Measurements from ENCODE around the gene KIFBP. TPM values are rescaled to one million over a fixed set of nuclear protein-coding genes. Genes with fewer than 3 reads are reported as not detected.

Gene KIFBP
- total and polyA plus RNA-seq, 2 of the 13 experiments (the other 11 are each of a cell fraction or from before 2014, with no cell fraction given): 13.0 to 21.9 TPM

DNA sequence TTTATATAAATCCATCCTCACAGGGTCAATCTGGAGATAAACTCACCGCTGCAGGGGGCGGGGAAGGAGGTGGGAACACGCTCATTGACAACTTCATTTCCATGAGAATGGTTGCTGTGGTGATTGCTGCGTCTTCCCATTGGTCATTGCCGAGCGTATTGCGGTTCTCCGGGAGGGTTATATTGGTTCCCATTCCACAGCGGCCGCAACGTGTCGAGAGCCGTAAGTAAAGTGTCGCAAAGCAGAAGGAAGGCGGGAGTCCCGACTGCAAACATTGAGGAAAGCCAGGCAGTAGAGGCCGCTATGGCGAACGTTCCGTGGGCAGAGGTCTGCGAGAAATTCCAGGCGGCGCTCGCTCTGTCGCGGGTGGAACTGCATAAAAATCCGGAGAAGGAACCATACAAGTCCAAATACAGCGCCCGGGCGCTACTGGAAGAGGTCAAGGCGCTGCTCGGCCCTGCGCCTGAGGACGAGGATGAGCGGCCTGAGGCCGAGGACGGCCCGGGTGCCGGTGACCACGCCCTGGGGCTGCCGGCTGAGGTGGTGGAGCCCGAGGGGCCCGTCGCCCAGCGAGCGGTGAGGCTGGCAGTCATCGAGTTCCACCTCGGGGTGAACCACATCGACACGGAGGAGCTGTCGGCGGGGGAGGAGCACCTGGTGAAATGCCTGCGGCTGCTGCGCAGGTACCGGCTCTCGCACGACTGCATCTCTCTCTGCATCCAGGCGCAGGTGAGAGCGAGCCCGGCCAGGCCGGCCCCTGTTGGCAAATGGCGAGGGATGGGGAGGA, at the start of gene KIFBP (continued):
- TF ChIP-seq, protein P1, sequence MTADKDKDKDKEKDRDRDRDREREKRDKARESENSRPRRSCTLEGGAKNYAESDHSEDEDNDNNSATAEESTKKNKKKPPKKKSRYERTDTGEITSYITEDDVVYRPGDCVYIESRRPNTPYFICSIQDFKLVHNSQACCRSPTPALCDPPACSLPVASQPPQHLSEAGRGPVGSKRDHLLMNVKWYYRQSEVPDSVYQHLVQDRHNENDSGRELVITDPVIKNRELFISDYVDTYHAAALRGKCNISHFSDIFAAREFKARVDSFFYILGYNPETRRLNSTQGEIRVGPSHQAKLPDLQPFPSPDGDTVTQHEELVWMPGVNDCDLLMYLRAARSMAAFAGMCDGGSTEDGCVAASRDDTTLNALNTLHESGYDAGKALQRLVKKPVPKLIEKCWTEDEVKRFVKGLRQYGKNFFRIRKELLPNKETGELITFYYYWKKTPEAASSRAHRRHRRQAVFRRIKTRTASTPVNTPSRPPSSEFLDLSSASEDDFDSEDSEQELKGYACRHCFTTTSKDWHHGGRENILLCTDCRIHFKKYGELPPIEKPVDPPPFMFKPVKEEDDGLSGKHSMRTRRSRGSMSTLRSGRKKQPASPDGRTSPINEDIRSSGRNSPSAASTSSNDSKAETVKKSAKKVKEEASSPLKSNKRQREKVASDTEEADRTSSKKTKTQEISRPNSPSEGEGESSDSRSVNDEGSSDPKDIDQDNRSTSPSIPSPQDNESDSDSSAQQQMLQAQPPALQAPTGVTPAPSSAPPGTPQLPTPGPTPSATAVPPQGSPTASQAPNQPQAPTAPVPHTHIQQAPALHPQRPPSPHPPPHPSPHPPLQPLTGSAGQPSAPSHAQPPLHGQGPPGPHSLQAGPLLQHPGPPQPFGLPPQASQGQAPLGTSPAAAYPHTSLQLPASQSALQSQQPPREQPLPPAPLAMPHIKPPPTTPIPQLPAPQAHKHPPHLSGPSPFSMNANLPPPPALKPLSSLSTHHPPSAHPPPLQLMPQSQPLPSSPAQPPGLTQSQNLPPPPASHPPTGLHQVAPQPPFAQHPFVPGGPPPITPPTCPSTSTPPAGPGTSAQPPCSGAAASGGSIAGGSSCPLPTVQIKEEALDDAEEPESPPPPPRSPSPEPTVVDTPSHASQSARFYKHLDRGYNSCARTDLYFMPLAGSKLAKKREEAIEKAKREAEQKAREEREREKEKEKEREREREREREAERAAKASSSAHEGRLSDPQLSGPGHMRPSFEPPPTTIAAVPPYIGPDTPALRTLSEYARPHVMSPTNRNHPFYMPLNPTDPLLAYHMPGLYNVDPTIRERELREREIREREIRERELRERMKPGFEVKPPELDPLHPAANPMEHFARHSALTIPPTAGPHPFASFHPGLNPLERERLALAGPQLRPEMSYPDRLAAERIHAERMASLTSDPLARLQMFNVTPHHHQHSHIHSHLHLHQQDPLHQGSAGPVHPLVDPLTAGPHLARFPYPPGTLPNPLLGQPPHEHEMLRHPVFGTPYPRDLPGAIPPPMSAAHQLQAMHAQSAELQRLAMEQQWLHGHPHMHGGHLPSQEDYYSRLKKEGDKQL (CRISPR knock-in tag; IDR thresholded peaks at IDR 0.05; ENCODE audit: low read depth): no peak
- no peak for TF ChIP-seq RAD21 (CRISPR knock-in tag; IDR thresholded peaks at IDR 0.05)
- no peak for TF ChIP-seq MATR3 (CRISPR knock-in tag; IDR thresholded peaks at IDR 0.05)
- TF ChIP-seq ZNF556 (CRISPR knock-in tag; IDR thresholded peaks at IDR 0.05; ENCODE audit: borderline replicate concordance): 0 out of 2 replicates have a peak, but pooled peaks have one; percentile 19
- no peak for TF ChIP-seq ZNF101 (CRISPR knock-in tag; IDR thresholded peaks at IDR 0.05; ENCODE audit: borderline replicate concordance, low read depth)
- TF ChIP-seq MTA3 (CRISPR knock-in tag; IDR thresholded peaks at IDR 0.05): no peak
- TF ChIP-seq SRSF9 (IDR thresholded peaks at IDR 0.05; ENCODE audit: borderline replicate concordance, insufficient read depth, low read depth, low read length, poor library complexity, severe bottlenecking): no peak
- TF ChIP-seq SAFB2 (CRISPR knock-in tag; IDR thresholded peaks at IDR 0.05; ENCODE audit: borderline replicate concordance, low read depth): peak; percentile 50; the same call in 1 of the 2 replicates
- TF ChIP-seq EP300 (IDR thresholded peaks at IDR 0.05; ENCODE audit: low read depth in 2 of 2, low read length in 2 of 2): 0 out of 4 replicates have a peak, but pooled peaks of 1 of the 2 experiments have one; percentile 6
- TF ChIP-seq EP300 (CRISPR knock-in tag; IDR thresholded peaks at IDR 0.05; ENCODE audit: borderline replicate concordance): no peak
- no peak for TF ChIP-seq PAX8 (CRISPR knock-in tag; IDR thresholded peaks at IDR 0.05; ENCODE audit: borderline replicate concordance)
- TF ChIP-seq ZNF788 (CRISPR knock-in tag; IDR thresholded peaks at IDR 0.05; ENCODE audit: borderline replicate concordance): peak; percentile 67; the same call in 1 of the 2 replicates
- TF ChIP-seq SMARCC2 (IDR thresholded peaks at IDR 0.05): no peak
- TF ChIP-seq, protein P2, sequence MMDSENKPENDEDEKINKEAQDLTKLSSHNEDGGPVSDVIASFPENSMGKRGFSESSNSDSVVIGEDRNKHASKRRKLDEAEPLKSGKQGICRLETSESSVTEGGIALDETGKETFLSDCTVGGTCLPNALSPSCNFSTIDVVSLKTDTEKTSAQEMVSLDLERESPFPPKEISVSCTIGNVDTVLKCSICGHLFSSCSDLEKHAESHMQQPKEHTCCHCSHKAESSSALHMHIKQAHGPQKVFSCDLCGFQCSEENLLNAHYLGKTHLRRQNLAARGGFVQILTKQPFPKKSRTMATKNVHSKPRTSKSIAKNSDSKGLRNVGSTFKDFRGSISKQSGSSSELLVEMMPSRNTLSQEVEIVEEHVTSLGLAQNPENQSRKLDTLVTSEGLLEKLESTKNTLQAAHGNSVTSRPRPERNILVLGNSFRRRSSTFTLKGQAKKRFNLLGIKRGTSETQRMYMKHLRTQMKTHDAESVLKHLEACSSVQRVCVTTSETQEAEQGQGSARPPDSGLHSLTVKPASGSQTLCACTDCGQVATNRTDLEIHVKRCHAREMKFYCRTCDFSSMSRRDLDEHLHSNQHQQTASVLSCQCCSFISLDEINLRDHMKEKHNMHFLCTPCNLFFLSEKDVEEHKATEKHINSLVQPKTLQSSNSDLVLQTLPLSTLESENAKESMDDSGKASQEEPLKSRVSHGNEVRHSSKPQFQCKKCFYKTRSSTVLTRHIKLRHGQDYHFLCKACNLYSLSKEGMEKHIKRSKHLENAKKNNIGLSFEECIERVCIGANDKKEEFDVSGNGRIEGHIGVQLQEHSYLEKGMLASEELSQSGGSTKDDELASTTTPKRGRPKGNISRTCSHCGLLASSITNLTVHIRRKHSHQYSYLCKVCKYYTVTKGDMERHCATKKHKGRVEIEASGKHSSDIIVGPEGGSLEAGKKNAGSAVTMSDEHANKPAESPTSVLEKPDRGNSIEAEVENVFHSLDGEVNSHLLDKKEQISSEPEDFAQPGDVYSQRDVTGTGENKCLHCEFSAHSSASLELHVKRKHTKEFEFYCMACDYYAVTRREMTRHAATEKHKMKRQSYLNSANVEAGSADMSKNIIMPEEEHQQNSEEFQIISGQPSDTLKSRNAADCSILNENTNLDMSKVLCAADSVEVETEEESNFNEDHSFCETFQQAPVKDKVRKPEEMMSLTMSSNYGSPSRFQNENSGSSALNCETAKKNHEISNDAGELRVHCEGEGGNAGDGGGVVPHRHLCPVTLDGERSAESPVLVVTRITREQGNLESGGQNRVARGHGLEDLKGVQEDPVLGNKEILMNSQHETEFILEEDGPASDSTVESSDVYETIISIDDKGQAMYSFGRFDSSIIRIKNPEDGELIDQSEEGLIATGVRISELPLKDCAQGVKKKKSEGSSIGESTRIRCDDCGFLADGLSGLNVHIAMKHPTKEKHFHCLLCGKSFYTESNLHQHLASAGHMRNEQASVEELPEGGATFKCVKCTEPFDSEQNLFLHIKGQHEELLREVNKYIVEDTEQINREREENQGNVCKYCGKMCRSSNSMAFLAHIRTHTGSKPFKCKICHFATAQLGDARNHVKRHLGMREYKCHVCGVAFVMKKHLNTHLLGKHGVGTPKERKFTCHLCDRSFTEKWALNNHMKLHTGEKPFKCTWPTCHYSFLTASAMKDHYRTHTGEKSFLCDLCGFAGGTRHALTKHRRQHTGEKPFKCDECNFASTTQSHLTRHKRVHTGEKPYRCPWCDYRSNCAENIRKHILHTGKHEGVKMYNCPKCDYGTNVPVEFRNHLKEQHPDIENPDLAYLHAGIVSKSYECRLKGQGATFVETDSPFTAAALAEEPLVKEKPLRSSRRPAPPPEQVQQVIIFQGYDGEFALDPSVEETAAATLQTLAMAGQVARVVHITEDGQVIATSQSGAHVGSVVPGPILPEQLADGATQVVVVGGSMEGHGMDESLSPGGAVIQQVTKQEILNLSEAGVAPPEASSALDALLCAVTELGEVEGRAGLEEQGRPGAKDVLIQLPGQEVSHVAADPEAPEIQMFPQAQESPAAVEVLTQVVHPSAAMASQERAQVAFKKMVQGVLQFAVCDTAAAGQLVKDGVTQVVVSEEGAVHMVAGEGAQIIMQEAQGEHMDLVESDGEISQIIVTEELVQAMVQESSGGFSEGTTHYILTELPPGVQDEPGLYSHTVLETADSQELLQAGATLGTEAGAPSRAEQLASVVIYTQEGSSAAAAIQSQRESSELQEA (CRISPR knock-in tag; IDR thresholded peaks at IDR 0.05; ENCODE audit: not compliant biosample characterization): peak; percentile 42
